ENCODE data around the gene TIGD3.

- TF ChIP-seq CTCF (IDR thresholded peaks at IDR 0.05): no peak
- TF ChIP-seq POLR2A (IDR thresholded peaks at IDR 0.05): no peak
These were observed 29.1 kb upstream of the TIGD3 start for GRCh38 chr11:65325435-65325834.
